SK-N-MC (cell line): ENCODE measurements around the gene CLP1.

Experiments used
- EZH2 ChIP-seq: fragments of 200-600 bp; sonication (generic); IDR thresholded peaks from one replicate; pipeline ENCODE4 v1.6.1; 2017; ENCODE audit warnings: antibody characterized with exemption
- FOXP2 ChIP-seq: optimal IDR thresholded peaks from 2 replicates; pipeline ENCODE3; 2011; ENCODE audit warnings: mild to moderate bottlenecking, moderate library complexity; ENCODE audit not compliant: insufficient read depth; ENCODE audit errors: extremely low read length, control extremely low read depth
- POLR2AphosphoS5 ChIP-seq: IDR thresholded peaks from 2 replicates; pipeline ENCODE4 v1.6.1; 2012; ENCODE audit warnings: mild to moderate bottlenecking, low read depth, low read length, borderline replicate concordance

DNA sequence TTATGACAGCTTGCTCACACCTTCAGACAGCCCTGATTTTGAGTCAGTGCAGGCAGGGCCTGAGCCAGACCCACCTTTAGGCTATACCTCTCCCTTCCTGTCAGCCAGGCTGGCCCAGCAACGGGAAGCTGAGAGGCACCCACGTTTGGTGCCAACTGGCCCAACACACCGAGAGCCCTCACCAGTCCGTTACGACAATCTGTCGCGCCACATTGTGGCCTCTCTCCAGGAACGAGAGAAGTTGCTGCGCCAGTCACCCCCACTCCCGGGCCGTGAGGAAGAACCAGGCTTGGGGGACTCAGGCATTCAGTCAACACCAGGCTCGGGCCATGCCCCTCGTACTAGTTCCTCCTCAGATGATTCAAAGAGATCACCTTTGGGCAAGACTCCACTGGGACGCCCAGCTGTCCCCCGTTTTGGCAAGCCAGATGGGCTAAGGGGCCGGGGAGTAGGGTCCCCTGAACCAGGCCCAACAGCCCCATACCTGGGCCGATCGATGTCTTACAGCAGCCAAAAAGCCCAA is 41.3 kb downstream of the CLP1 start:
- TF ChIP-seq POLR2AphosphoS5 (no peak), EZH2 (no peak), FOXP2 (no peak)
